Naive thymus-derived CD4-positive, alpha-beta T cell (primary cell): Measurements from ENCODE around the gene LRP2. TPM values are rescaled to one million over a fixed set of nuclear protein-coding genes. Genes with fewer than 3 reads are reported as not detected.

Experiments used
- ATAC-seq: fragments of 150-1000 bp; cut with Tn5 transposase; 2 replicates; pipeline ENCODE4 v1.10.0; 2021; ENCODE audit warnings: mild to moderate bottlenecking, moderate library complexity
- CTCF ChIA-PET: fragments of 350-600 bp; sonication (Branson Sonifier 250); formaldehyde crosslinking; loops from one replicate; lab custom pipeline; 2021; ENCODE audit warnings: antibody characterized with exemption; lab: Charles Lee
- POLR2A ChIA-PET: fragments of 350-600 bp; sonication (Branson Sonifier 250); formaldehyde crosslinking; loops from one replicate; lab custom pipeline; 2021; ENCODE audit warnings: antibody characterized with exemption, inconsistent platforms; lab: Charles Lee
- DNase-seq, 9 donors: peaks; one replicate each; pipeline versions ENCODE4 v3.0.0 to v3.0.0-alpha.2; 2020 to 2022; ENCODE audit warnings: mixed read lengths in 1 of 9
- H3K27ac ChIP-seq: one replicate; pipeline ENCODE4 v1.7.0; 2013; ENCODE audit warnings: mild to moderate bottlenecking, low read depth, low read length, moderate library complexity
- H3K27me3 ChIP-seq, 2 donors: one replicate each; pipeline ENCODE4 v1.7.0; 2013; ENCODE audit warnings: low read length in 2 of 2, mild to moderate bottlenecking in 2 of 2, moderate library complexity in 2 of 2; ENCODE audit not compliant: control insufficient read depth in 2 of 2, insufficient read depth in 2 of 2
- H3K36me3 ChIP-seq, 3 experiments: 1 replicate in 2 of 3; 2 replicates in 1 of 3; pipeline ENCODE4 v1.7.0; 2013; ENCODE audit warnings: low read length in 3 of 3, mild to moderate bottlenecking in 3 of 3, moderate library complexity in 1 of 3; ENCODE audit not compliant: insufficient read depth in 3 of 3, control insufficient read depth in 2 of 3
- H3K4me1 ChIP-seq, 2 donors: one replicate each; pipeline ENCODE4 v1.7.0; 2013; ENCODE audit warnings: low read length in 2 of 2, mild to moderate bottlenecking in 2 of 2, moderate library complexity in 1 of 2; ENCODE audit not compliant: control insufficient read depth in 2 of 2, insufficient read depth in 2 of 2
- H3K4me3 ChIP-seq: 2 replicates; pipeline ENCODE4 v1.7.0; 2013; ENCODE audit warnings: mild to moderate bottlenecking, low read length
- H3K9me3 ChIP-seq, 3 experiments: 1 replicate in 2 of 3; 2 replicates in 1 of 3; pipeline ENCODE4 v1.7.0; 2013; ENCODE audit warnings: low read length in 3 of 3; ENCODE audit not compliant: control insufficient read depth in 2 of 3
- H3K27ac Mint-ChIP-seq, 9 donors: one replicate each; pipeline ENCODE4 v1.8.0; 2020 to 2022; ENCODE audit warnings: mixed read lengths in 9 of 9, mild to moderate bottlenecking in 8 of 9, moderate library complexity in 5 of 9, inconsistent platforms in 2 of 9
- H3K27me3 Mint-ChIP-seq, 5 donors: one replicate each; pipeline ENCODE4 v1.8.0; 2021 to 2022; ENCODE audit warnings: mixed read lengths in 5 of 5, mild to moderate bottlenecking in 1 of 5
- H3K36me3 Mint-ChIP-seq, 5 donors: one replicate each; pipeline ENCODE4 v1.8.0; 2020 to 2022; ENCODE audit warnings: mixed read lengths in 5 of 5, mild to moderate bottlenecking in 3 of 5, inconsistent platforms in 1 of 5
- H3K4me1 Mint-ChIP-seq, 7 donors: one replicate each; pipeline ENCODE4 v1.8.0; 2020 to 2022; ENCODE audit warnings: mixed read lengths in 7 of 7, mild to moderate bottlenecking in 3 of 7, inconsistent platforms in 1 of 7
- H3K4me3 Mint-ChIP-seq, 10 donors: one replicate each; pipeline ENCODE4 v1.8.0; 2020 to 2022; ENCODE audit warnings: mild to moderate bottlenecking in 10 of 10, mixed read lengths in 10 of 10, moderate library complexity in 6 of 10, inconsistent platforms in 2 of 10
- H3K9me3 Mint-ChIP-seq, 11 donors: one replicate each; pipeline ENCODE4 v1.8.0; 2020 to 2022; ENCODE audit warnings: mixed read lengths in 11 of 11, mild to moderate bottlenecking in 4 of 11, inconsistent platforms in 1 of 11, moderate library complexity in 1 of 11
- intact Hi-C, 2 donors: fragments of 100-400 bp; cut with micrococcal nuclease; formaldehyde crosslinking; loops; one replicate each; pipeline ENCODE4 v1.15.1; 2023
- polyA plus RNA-seq, 2 donors: library from polyadenylated mRNA; unstranded; fragments of 300-500 nt; fragmentation: Illumina TruSeq; gene quantifications; one replicate each; pipeline ENCODE4 v1.2.3, GENCODE V29; 2021
- total RNA-seq, 6 experiments: library from RNA in 5 of 6; stranded (reverse) in 5 of 6; gene quantifications; 1 replicate in 5 of 6; 2 replicates in 1 of 6; pipeline ENCODE4 v1.2.3 and lab custom pipeline; 2021 to 2026

LRP2 gene
- total and polyA plus RNA-seq, 7 experiments from 2014 or later, result 0.15 TPM; not detected in 6

- Histone ChIP-seq H3K27ac (no peak overlapping the region), H3K27me3 (peaks cover 4 to 15% of the 10 kb centered on the region in 2 donors)
- CTCF ChIA-PET, result no interaction called here
These were observed 1.3 kb upstream of the LRP2 start for GRCh38 chr2:169363560-169364150.

DNA sequence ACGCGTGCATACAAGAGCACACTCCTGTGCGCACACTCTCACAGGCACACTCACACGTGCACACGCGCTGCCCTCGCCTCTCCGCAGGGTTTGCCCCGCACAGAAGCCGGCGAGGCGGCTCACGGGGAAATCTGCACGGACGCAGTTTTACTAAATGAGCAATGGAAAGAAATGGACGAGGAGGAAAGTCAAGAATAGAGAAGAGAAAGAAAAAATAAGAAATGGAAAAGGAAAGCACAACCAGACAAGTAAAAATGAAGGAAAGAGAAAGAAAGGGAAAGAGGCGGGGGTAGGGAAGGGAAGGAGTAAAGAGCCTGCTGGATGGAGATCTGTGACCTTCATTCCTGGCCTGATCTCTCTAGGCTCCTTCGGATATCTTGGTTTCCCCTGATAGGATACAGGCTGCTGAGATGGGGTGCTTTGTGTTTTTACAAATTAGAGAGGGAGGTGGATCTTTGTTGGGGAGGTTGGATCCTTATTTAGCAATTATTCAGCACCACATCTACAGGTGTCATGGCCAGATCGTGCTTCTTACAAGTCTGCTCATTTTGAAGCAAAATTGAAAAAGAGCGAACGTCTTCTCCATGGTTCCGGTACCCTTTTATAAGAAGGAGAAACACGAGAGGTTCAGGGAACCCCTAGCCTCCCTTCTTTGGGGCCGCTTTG lies 693 bp upstream of the LRP2 start:
- Histone ChIP-seq H3K27me3 (peaks cover 4 to 15% of the 10 kb centered on the region in 2 donors), H3K4me3 (peak overlapping the region; percentile 89), H3K4me1 (peaks cover 11 to 18% of the 10 kb centered on the region in 2 donors), H3K9me3 (no peaks in the 10 kb centered on the region), H3K36me3 (no peaks in the 10 kb centered on the region), H3K27ac (no peak overlapping the region)
- Mint-ChIP-seq H3K4me1 (peaks cover 17 to 37% (median 29%) of the 10 kb centered on the region in 7 donors), H3K4me3 (peak overlapping the region; percentile 87 to 98 (median 94)), H3K27me3 (peaks cover 46 to 65% (median 50%) of the 10 kb centered on the region in 5 donors), H3K9me3 (peaks cover 0 to 4% (median 0%) of the 10 kb centered on the region in 11 donors), H3K36me3 (peaks cover 0 to 3% (median 0%) of the 10 kb centered on the region in 5 donors), H3K27ac (peak overlapping the region in 4 of 9 donors; percentile 5 to 54 (median 30))
- CTCF ChIA-PET, result no interaction called here
- DNase-seq (no peak), ATAC-seq (peak; percentile 3)
- POLR2A ChIA-PET, result no interaction called here
- intact Hi-C loops, result loop anchor here (2.0 to 10.0 kb wide), 9 partner anchors 99 to 1118 kb away; partner anchors contain the start of genes METTL5 (in 2 of the 2), UBR3 (in 2 of the 2), BBS5 (in 1 of the 2) and CERS6 (in 1 of the 2)

More at GRCh38 chr2:169363560-169364150, 1.3 kb upstream of the LRP2 start:
- Histone ChIP-seq H3K4me3 (peak overlapping the region; percentile 89), H3K9me3 (no peaks in the 10 kb centered on the region), H3K4me1 (peaks cover 11 to 18% of the 10 kb centered on the region in 2 donors), H3K36me3 (no peaks in the 10 kb centered on the region)
- ATAC-seq, result peak; percentile 58
- intact Hi-C loops, result loop anchor here (2.0 to 10.0 kb wide), 9 partner anchors 99 to 1119 kb away; partner anchors contain the start of genes METTL5 (in 2 of the 2), UBR3 (in 2 of the 2), BBS5 (in 1 of the 2) and CERS6 (in 1 of the 2)
- peaks cover 0 to 3% (median 0%) of the 10 kb centered on the region in 5 donors for H3K36me3 Mint-ChIP-seq
- peaks cover 17 to 37% (median 29%) of the 10 kb centered on the region in 7 donors for H3K4me1 Mint-ChIP-seq
- peaks cover 42 to 60% (median 49%) of the 10 kb centered on the region in 5 donors for H3K27me3 Mint-ChIP-seq
- peaks cover 0 to 4% (median 0%) of the 10 kb centered on the region in 11 donors for H3K9me3 Mint-ChIP-seq
- peak overlapping the region in 4 of 9 donors; percentile 14 to 88 (median 55) for H3K27ac Mint-ChIP-seq
- DNase-seq, result peak in 8 of 9 donors; percentile 14 to 49 (median 38)
- peak overlapping the region; percentile 87 to 98 (median 94) for H3K4me3 Mint-ChIP-seq
- POLR2A ChIA-PET, result no interaction called here

GRCh38 chr2:169361706-169362117 lies 622 bp downstream of the LRP2 start:
- H3K4me3 Mint-ChIP-seq, result peak overlapping the region; percentile 35 to 96 (median 68)
- H3K27me3 Mint-ChIP-seq, result peaks cover 39 to 61% (median 53%) of the 10 kb centered on the region in 5 donors
- CTCF ChIA-PET, result no interaction called here
- Histone ChIP-seq H3K27me3 (peaks cover 4 to 15% of the 10 kb centered on the region in 2 donors), H3K4me3 (peak overlapping the region; percentile 89), H3K27ac (no peak overlapping the region), H3K4me1 (peaks cover 11 to 18% of the 10 kb centered on the region in 2 donors), H3K9me3 (no peaks in the 10 kb centered on the region), H3K36me3 (no peaks in the 10 kb centered on the region)
- intact Hi-C loops, result loop anchor here (2.0 to 10.0 kb wide), 9 partner anchors 101 to 1117 kb away; partner anchors contain the start of genes METTL5 (in 2 of the 2), UBR3 (in 2 of the 2), BBS5 (in 1 of the 2) and CERS6 (in 1 of the 2)
- POLR2A ChIA-PET, result no interaction called here
- no peak overlapping the region for H3K27ac Mint-ChIP-seq
- peaks cover 17 to 37% (median 29%) of the 10 kb centered on the region in 7 donors for H3K4me1 Mint-ChIP-seq
- DNase-seq (peak in 1 of 9 donors; percentile 32), ATAC-seq (no peak)
- peaks cover 0 to 3% (median 0%) of the 10 kb centered on the region in 5 donors for H3K36me3 Mint-ChIP-seq
- peaks cover 0 to 4% (median 0%) of the 10 kb centered on the region in 11 donors for H3K9me3 Mint-ChIP-seq

DNA sequence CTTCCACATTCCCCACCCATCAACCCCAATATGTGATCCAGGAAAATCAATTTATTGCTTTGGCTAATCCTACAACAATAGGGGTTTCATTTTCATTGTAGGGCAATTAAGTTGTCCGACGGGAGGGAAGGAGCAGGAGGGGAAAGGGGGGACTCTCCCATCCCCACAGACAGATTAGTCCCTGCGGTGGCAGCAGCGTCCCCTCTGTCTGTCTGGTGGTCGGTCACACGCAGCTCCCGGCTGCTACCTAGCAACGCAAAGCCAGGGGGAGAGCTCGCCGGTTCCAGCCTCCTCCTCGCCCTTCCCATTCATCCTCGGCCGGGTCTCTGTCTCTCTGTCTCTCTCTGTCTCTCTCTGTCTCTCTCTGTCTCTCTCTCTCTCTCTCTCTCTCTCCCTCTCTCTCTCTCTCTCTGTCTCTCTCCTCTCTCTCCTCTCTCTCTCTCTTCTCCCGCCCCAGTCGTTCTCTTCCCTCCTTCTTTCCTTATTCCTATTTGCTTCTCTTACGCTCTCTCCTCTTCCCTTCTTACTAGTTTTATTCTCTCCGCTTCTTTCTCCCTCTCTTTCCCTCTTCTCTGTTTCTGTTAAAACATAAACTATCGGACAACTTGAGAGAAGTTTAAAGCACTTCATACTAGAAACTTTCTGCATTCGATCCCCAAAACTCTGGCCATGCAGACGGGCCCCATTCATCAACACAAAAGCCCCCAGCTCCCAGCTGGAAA lies 1.2 kb downstream of the LRP2 start:
- peaks cover 0 to 4% (median 0%) of the 10 kb centered on the region in 11 donors for H3K9me3 Mint-ChIP-seq
- no peak for ATAC-seq
- Histone ChIP-seq H3K27me3 (peaks cover 4 to 15% of the 10 kb centered on the region in 2 donors), H3K27ac (no peak overlapping the region), H3K4me1 (peaks cover 11 to 18% of the 10 kb centered on the region in 2 donors), H3K4me3 (peak overlapping the region; percentile 89), H3K36me3 (no peaks in the 10 kb centered on the region), H3K9me3 (no peaks in the 10 kb centered on the region)
- H3K4me3 Mint-ChIP-seq, result peak overlapping the region; percentile 35 to 96 (median 68)
- no peak overlapping the region for H3K27ac Mint-ChIP-seq
- no peak for DNase-seq
- intact Hi-C loops, result loop anchor here (5.0 to 10.0 kb wide), 8 partner anchors 101 to 1116 kb away; partner anchors contain the start of genes METTL5 (in 2 of the 2), UBR3 (in 2 of the 2), BBS5 (in 1 of the 2) and CERS6 (in 1 of the 2)
- CTCF ChIA-PET, result no interaction called here
- POLR2A ChIA-PET, result no interaction called here
- peaks cover 0 to 3% (median 0%) of the 10 kb centered on the region in 5 donors for H3K36me3 Mint-ChIP-seq
- peaks cover 39 to 66% (median 57%) of the 10 kb centered on the region in 5 donors for H3K27me3 Mint-ChIP-seq
- peaks cover 17 to 37% (median 29%) of the 10 kb centered on the region in 7 donors for H3K4me1 Mint-ChIP-seq

- Mint-ChIP-seq H3K27ac (no peak overlapping the region), H3K27me3 (peaks cover 29 to 62% (median 55%) of the 10 kb centered on the region in 5 donors), H3K36me3 (peaks cover 0 to 3% (median 0%) of the 10 kb centered on the region in 5 donors), H3K9me3 (peaks cover 0 to 4% (median 0%) of the 10 kb centered on the region in 11 donors), H3K4me1 (peaks cover 7 to 17% (median 13%) of the 10 kb centered on the region in 7 donors), H3K4me3 (no peak overlapping the region)
- Histone ChIP-seq H3K4me3 (no peak overlapping the region), H3K9me3 (no peaks in the 10 kb centered on the region), H3K36me3 (no peaks in the 10 kb centered on the region), H3K27ac (no peak overlapping the region), H3K4me1 (peaks cover 8 to 9% of the 10 kb centered on the region in 2 donors), H3K27me3 (peaks cover 4 to 11% of the 10 kb centered on the region in 2 donors)
- ChIA-PET POLR2A (no interaction called here), CTCF (no interaction called here)
- DNase-seq (no peak), ATAC-seq (no peak)
- intact Hi-C loops, result no loop called here
These were observed 4.3 kb downstream of the LRP2 start for GRCh38 chr2:169358016-169358415.

DNA sequence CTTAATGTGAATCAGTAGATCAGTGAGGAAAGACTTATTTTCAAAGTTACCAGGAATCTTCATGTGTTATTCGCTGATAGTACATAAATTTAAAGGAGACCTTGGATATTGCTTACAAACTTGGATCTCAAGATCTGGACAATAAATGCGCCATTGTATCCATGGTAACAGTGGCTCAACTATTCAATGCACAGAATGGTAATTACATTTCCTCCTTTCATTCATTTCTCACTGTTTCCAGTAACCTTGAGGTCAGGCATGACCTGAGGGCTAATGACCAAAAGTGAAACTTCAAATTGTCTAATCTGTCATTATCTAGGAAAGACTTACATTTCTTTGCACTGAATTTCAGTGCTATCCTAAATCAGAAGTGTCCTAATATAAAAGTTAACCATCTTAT lies 8.1 kb downstream of the LRP2 start:
- no peak overlapping the region for H3K4me3 ChIP-seq
- no peaks in the 10 kb centered on the region for H3K9me3 Mint-ChIP-seq
- H3K4me1 Mint-ChIP-seq, result no peaks in the 10 kb centered on the region
- no peaks in the 10 kb centered on the region for H3K27me3 ChIP-seq
- POLR2A ChIA-PET, result no interaction called here
- CTCF ChIA-PET, result no interaction called here
- no peak overlapping the region for H3K27ac ChIP-seq
- intact Hi-C loops, result no loop called here
- H3K36me3 ChIP-seq, result no peaks in the 10 kb centered on the region
- no peak for DNase-seq
- no peaks in the 10 kb centered on the region for H3K9me3 ChIP-seq
- H3K27me3 Mint-ChIP-seq, result peaks cover 2 to 32% (median 24%) of the 10 kb centered on the region in 5 donors
- no peak for ATAC-seq
- no peak overlapping the region for H3K27ac Mint-ChIP-seq
- no peaks in the 10 kb centered on the region for H3K36me3 Mint-ChIP-seq
- H3K4me1 ChIP-seq, result no peaks in the 10 kb centered on the region
- no peak overlapping the region for H3K4me3 Mint-ChIP-seq
